HG02642 (cell line): Measurements from ENCODE around the gene ZNF808.
A peak's percentile ranks its signal among the peaks of the same experiment; 100 is the strongest.
"Not testable (repeated sequence)": the region's sequence is repeated elsewhere in the genome, so short reads cannot be mapped to it uniquely, and the experiment has no call there.

Experiments
- ATAC-seq: cut with Tn5 transposase; IDR thresholded peaks from one replicate; pipeline ENCODE4 v1.9.1; 2021; ENCODE audit warnings: mild to moderate bottlenecking; ENCODE audit not compliant: unreplicated experiment, poor library complexity

Gene ZNF808

GRCh38 chr19:52535385-52535770 is 7.9 kb downstream of the ZNF808 start:
- ATAC-seq: peak; percentile 7

GRCh38 chr19:52535771-52536447 is 8.4 kb downstream of the ZNF808 start:
- ATAC-seq: peak; percentile 92

GRCh38 chr19:52536448-52536800 is 9.0 kb downstream of the ZNF808 start:
- ATAC-seq: no peak

GRCh38 chr19:52538815-52539214 is 11.3 kb downstream of the ZNF808 start:
- ATAC-seq: not testable (repeated sequence)

GRCh38 chr19:52541176-52541575 is 13.7 kb downstream of the ZNF808 start:
- ATAC-seq: not testable (repeated sequence)

- no peak for ATAC-seq
Observed at GRCh38 chr19:52541608-52542007, 14.1 kb downstream of the ZNF808 start.

GRCh38 chr19:52542541-52542940 is 15.1 kb downstream of the ZNF808 start:
- ATAC-seq: not testable (repeated sequence)

GRCh38 chr19:52542984-52543664 is 15.7 kb downstream of the ZNF808 start:
- ATAC-seq: no peak

- ATAC-seq: no peak
Observed at GRCh38 chr19:52554216-52554971, 26.9 kb downstream of the ZNF808 start.

- ATAC-seq: no peak
Observed at GRCh38 chr19:52557231-52557995, 29.9 kb downstream of the ZNF808 start.

- not testable (repeated sequence) for ATAC-seq
Observed at GRCh38 chr19:52558732-52559445, 31.4 kb downstream of the ZNF808 start.

GRCh38 chr19:52561611-52562010 is 34.1 kb downstream of the ZNF808 start:
- not testable (repeated sequence) for ATAC-seq

- no peak for ATAC-seq
Observed at GRCh38 chr19:52566121-52566520, 38.7 kb downstream of the ZNF808 start.

GRCh38 chr19:52566588-52566987 is 39.1 kb downstream of the ZNF808 start:
- ATAC-seq: no peak

GRCh38 chr19:52567921-52568320 is 40.5 kb downstream of the ZNF808 start:
- no peak for ATAC-seq

- peak; percentile 10 for ATAC-seq
Observed at GRCh38 chr19:52569638-52569999, 42.2 kb downstream of the ZNF808 start.

GRCh38 chr19:52570000-52570861 is 42.8 kb downstream of the ZNF808 start, which contains the start of gene ZNF701:
Gene ZNF701 (plus strand): TSS chr19:52570287. CDS start chr19:52574148, 3,861 bp downstream.
- peak; percentile 94 for ATAC-seq

- ATAC-seq: no peak
Observed at GRCh38 chr19:52584736-52585440, 57.4 kb downstream of the ZNF808 start.
